IPS-18a (cell line): ENCODE results near the gene SLC41A1.
"Not testable (repeated sequence)": the region's sequence is repeated elsewhere in the genome, so short reads cannot be mapped to it uniquely, and the experiment has no call there.

ENCODE experiments used
- H3K27ac ChIP-seq: one replicate; pipeline ENCODE4 v1.5.1; 2013; ENCODE audit warnings: low read length
- H3K27me3 ChIP-seq: one replicate; pipeline ENCODE4 v1.6.1; 2013; ENCODE audit warnings: mild to moderate bottlenecking, low read length; ENCODE audit not compliant: control insufficient read depth, insufficient read depth
- H3K36me3 ChIP-seq: one replicate; pipeline ENCODE4 v1.6.1; 2013; ENCODE audit warnings: low read depth, low read length; ENCODE audit not compliant: control insufficient read depth
- H3K4me1 ChIP-seq: one replicate; pipeline ENCODE4 v1.6.1; 2013; ENCODE audit warnings: low read depth, low read length; ENCODE audit not compliant: control insufficient read depth
- H3K4me3 ChIP-seq: one replicate; pipeline ENCODE4 v1.5.1; 2013; ENCODE audit warnings: low read length
- H3K9ac ChIP-seq: one replicate; pipeline ENCODE4 v1.6.1; 2013; ENCODE audit warnings: mild to moderate bottlenecking, low read length, moderate library complexity
- H3K9me3 ChIP-seq: one replicate; pipeline ENCODE4 v1.6.1; 2013; ENCODE audit warnings: low read depth, low read length; ENCODE audit not compliant: control insufficient read depth

Gene SLC41A1

DNA sequence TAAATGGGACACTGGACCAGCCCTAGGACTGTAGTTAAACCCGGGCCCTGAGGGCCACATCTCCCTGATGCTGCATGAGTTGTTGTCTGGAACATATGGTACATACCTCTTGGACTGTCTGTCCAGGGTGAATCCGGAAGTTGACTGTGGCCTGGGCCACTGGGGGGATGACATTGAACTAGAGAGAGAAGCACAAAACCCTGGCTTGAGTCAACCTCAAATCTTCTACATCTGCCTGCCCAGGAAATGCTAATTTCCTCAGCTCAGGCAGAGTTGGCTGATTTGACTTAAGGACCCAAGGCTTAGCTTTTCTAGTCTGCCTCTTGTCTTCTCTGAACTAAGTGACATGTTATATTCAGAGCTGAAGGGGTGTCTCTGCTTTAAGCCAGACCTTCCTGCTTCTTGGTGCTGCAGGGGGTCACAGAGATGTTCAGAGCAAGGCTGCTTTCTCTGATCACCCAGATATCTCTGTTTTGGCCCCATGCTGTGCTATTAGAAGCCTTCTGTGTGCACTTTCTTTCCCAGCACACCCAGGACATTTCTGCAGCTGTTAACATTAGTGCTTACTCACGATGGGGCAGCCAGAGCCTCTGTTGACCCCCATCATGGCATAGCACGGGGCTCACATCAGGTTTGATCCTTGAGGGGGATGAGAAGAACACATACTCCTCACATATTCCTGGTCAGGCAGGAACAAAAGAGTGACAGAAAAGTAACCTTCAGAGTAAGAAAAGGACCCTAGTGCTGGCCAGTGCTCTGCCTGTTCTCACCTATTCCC, 27.3 kb upstream of the SLC41A1 start:
- Histone ChIP-seq H3K9ac (no peak overlapping the region), H3K4me3 (no peak overlapping the region), H3K9me3 (no peaks in the 10 kb centered on the region), H3K27me3 (no peaks in the 10 kb centered on the region), H3K36me3 (no peaks in the 10 kb centered on the region), H3K27ac (no peak overlapping the region), H3K4me1 (peaks cover 7% of the 10 kb centered on the region)

GRCh38 chr1:205837382-205837970, 24.5 kb upstream of the SLC41A1 start:
- Histone ChIP-seq H3K9ac (no peak overlapping the region), H3K4me3 (no peak overlapping the region), H3K27me3 (no peaks in the 10 kb centered on the region), H3K4me1 (peaks cover 7% of the 10 kb centered on the region), H3K36me3 (no peaks in the 10 kb centered on the region), H3K27ac (no peak overlapping the region), H3K9me3 (no peaks in the 10 kb centered on the region)

- no peaks in the 10 kb centered on the region for H3K36me3 ChIP-seq
- no peaks in the 10 kb centered on the region for H3K9me3 ChIP-seq
- H3K27me3 ChIP-seq: no peaks in the 10 kb centered on the region
- no peaks in the 10 kb centered on the region for H3K4me1 ChIP-seq
- H3K4me3 ChIP-seq: no peak overlapping the region
- H3K27ac ChIP-seq: no peak overlapping the region
- no peak overlapping the region for H3K9ac ChIP-seq
Measured at GRCh38 chr1:205834751-205835150, 21.8 kb upstream of the SLC41A1 start.

GRCh38 chr1:205832326-205832751, 19.3 kb upstream of the SLC41A1 start:
- H3K4me3 ChIP-seq: no peak overlapping the region
- no peaks in the 10 kb centered on the region for H3K9me3 ChIP-seq
- no peaks in the 10 kb centered on the region for H3K36me3 ChIP-seq
- H3K9ac ChIP-seq: no peak overlapping the region
- no peak overlapping the region for H3K27ac ChIP-seq
- H3K4me1 ChIP-seq: peaks cover 7% of the 10 kb centered on the region
- no peaks in the 10 kb centered on the region for H3K27me3 ChIP-seq

- Histone ChIP-seq H3K36me3 (no peaks in the 10 kb centered on the region), H3K9me3 (no peaks in the 10 kb centered on the region), H3K27ac (no peak overlapping the region), H3K9ac (no peak overlapping the region), H3K4me3 (no peak overlapping the region), H3K4me1 (peaks cover 21% of the 10 kb centered on the region), H3K27me3 (no peaks in the 10 kb centered on the region)
Measured at GRCh38 chr1:205827623-205828022, 14.6 kb upstream of the SLC41A1 start.

DNA sequence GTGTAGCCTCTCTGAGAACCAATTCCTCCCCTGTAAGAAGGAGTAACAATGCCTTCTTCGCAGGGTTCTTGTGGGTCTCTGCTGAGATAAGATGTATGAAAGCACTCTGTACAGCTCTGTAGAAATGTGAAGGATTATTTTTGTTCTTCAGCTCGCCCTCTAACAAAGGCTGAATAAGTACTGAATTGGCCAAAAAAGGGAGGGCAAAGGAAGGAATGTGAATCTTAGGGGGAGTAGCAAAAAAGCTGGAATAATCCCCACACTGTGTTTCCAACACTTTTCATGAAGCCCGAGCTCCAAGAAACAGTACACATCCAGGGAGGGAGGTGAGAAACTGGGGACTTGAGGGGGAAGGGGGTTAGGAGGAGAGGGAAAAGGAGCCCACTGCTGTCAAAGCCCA, 14.0 kb upstream of the SLC41A1 start:
- no peaks in the 10 kb centered on the region for H3K36me3 ChIP-seq
- no peaks in the 10 kb centered on the region for H3K27me3 ChIP-seq
- peaks cover 21% of the 10 kb centered on the region for H3K4me1 ChIP-seq
- no peak overlapping the region for H3K27ac ChIP-seq
- no peak overlapping the region for H3K4me3 ChIP-seq
- H3K9me3 ChIP-seq: no peaks in the 10 kb centered on the region
- H3K9ac ChIP-seq: no peak overlapping the region

GRCh38 chr1:205826016-205826806, 13.2 kb upstream of the SLC41A1 start:
- Histone ChIP-seq H3K27me3 (no peaks in the 10 kb centered on the region), H3K9ac (no peak overlapping the region), H3K27ac (no peak overlapping the region), H3K9me3 (no peaks in the 10 kb centered on the region), H3K36me3 (no peaks in the 10 kb centered on the region), H3K4me1 (peaks cover 21% of the 10 kb centered on the region), H3K4me3 (no peak overlapping the region)

- Histone ChIP-seq H3K9ac (no peak overlapping the region), H3K36me3 (no peaks in the 10 kb centered on the region), H3K9me3 (no peaks in the 10 kb centered on the region), H3K4me3 (no peak overlapping the region), H3K4me1 (peaks cover 21% of the 10 kb centered on the region), H3K27me3 (no peaks in the 10 kb centered on the region), H3K27ac (no peak overlapping the region)
Measured at GRCh38 chr1:205824180-205824579, 11.2 kb upstream of the SLC41A1 start.

- H3K36me3 ChIP-seq, H3K4me3 ChIP-seq, H3K27me3 ChIP-seq, H3K27ac ChIP-seq, H3K9ac ChIP-seq, H3K9me3 ChIP-seq: not testable (repeated sequence)
- peaks cover 21% of the 10 kb centered on the region for H3K4me1 ChIP-seq
Measured at GRCh38 chr1:205823260-205823659, 10.3 kb upstream of the SLC41A1 start.

DNA sequence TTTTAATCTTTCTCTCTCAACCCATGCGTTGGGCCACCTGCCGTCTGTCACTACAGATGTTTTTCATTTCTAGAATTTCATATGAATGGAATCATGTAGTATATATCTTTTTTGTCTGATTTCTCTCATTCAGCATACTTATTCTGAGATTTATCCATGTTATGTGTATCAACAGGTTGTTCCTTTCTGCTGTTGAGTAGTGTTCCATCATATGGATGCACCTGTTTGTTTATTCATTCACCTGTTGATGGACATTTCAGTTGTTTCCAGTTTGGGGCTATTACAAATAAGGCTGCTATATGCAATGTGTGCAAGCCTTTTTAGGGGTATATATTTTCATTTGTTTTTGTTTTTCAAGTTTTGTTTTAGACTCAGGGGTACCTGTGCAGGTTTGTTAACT, 9.4 kb upstream of the SLC41A1 start:
- peaks cover 15% of the 10 kb centered on the region for H3K4me1 ChIP-seq
- H3K27ac ChIP-seq: no peak overlapping the region
- no peaks in the 10 kb centered on the region for H3K36me3 ChIP-seq
- no peaks in the 10 kb centered on the region for H3K9me3 ChIP-seq
- no peak overlapping the region for H3K4me3 ChIP-seq
- H3K9ac ChIP-seq: no peak overlapping the region
- H3K27me3 ChIP-seq: no peaks in the 10 kb centered on the region

DNA sequence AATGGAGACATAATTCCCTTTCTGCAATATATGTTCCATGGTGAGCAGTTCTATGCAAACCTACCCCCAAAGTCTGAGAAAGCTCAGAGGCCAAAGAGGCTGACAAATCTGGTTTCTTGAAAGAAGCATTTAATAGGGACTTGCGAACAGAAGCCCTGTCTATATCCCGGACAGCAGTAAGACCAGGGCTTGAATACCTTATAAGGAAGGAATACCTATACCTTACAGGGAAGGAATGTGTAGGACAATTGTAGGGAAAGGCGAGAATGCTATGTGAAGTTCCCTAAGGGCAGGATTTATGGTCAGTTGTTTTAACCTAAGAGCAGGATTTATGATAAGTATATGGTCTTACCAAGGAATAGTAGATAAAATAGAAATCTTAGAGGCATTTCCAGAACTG, 5.0 kb upstream of the SLC41A1 start:
- H3K4me3 ChIP-seq: no peak overlapping the region
- H3K4me1 ChIP-seq: peaks cover 5% of the 10 kb centered on the region
- no peak overlapping the region for H3K9ac ChIP-seq
- H3K36me3 ChIP-seq: no peaks in the 10 kb centered on the region
- H3K27ac ChIP-seq: no peak overlapping the region
- peaks cover 11% of the 10 kb centered on the region for H3K27me3 ChIP-seq
- no peaks in the 10 kb centered on the region for H3K9me3 ChIP-seq
